HG02852 (cell line): Measurements from ENCODE around the gene PTDSS2.
A peak's percentile ranks its signal among the peaks of the same experiment; 100 is the strongest.
"Not testable (repeated sequence)": the region's sequence is repeated elsewhere in the genome, so short reads cannot be mapped to it uniquely, and the experiment has no call there.

Experiments used
- ATAC-seq: cut with Tn5 transposase; IDR thresholded peaks from one replicate; pipeline ENCODE4 v1.9.1; 2021; ENCODE audit warnings: mild to moderate bottlenecking, moderate library complexity; ENCODE audit not compliant: unreplicated experiment

The PTDSS2 gene

DNA sequence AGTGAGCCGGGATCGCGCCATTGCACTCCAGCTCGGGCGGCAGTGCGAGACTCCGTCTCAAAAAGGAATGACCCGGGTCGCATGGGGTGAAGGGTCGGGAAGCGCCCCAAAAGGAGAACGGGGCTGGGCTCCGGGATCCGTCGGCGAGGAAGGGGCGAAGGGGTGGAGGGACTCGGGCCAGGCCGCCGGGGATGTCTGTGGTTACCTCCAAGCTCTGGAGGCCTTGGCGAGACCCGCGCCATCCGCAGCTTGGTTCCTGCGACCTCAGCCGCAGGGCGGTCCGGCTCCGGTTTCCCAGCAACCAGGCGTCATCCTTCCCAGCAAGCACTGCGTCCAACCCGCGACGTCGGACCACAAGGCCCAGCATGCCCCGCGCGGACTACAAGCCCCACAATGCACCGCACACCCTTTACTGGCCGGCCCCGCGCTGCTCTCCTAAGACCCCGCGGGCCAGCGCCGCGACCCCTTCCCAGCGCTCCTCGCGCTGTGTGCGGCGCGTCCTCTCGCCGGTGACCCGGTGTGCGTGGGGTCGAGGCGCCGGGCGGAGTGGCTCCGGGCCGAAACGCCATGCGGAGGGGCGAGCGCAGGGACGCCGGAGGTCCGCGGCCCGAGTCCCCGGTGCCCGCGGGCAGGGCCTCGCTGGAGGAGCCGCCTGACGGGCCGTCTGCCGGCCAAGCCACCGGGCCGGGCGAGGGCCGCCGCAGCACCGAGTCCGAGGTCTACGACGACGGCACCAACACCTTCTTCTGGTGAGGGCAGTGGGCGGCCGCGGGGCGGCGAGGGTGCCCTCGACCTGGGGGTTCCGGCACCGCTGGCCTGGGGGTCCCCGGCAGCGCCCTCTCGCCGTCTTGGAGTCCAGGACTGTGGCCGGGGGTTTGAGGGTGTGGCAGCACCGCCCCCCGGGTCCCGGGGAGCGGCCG is at the start of gene PTDSS2:
PTDSS2 (plus strand) TSS at position 391 of the 920 bp plus-strand sequence; CDS start at position 568, 177 bp downstream.
- ATAC-seq = peak; percentile 81

DNA sequence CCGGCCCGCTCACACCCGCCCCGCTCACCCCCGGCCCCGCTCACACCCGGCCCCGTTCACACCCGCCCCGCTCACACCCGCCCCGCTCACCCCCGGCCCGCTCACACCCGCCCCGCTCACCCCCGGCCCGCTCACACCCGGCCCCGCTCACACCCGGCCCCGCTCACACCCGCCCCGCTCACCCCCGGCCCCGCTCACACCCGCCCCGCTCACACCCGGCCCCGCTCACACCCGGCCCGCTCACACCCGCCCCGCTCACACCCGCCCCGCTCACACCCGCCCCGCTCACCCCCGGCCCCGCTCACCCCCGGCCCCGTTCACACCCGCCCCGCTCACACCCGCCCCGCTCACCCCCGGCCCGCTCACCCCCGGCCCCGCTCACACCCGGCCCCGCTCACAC is 48.9 kb upstream of the PTDSS2 start:
- not testable (repeated sequence) for ATAC-seq

DNA sequence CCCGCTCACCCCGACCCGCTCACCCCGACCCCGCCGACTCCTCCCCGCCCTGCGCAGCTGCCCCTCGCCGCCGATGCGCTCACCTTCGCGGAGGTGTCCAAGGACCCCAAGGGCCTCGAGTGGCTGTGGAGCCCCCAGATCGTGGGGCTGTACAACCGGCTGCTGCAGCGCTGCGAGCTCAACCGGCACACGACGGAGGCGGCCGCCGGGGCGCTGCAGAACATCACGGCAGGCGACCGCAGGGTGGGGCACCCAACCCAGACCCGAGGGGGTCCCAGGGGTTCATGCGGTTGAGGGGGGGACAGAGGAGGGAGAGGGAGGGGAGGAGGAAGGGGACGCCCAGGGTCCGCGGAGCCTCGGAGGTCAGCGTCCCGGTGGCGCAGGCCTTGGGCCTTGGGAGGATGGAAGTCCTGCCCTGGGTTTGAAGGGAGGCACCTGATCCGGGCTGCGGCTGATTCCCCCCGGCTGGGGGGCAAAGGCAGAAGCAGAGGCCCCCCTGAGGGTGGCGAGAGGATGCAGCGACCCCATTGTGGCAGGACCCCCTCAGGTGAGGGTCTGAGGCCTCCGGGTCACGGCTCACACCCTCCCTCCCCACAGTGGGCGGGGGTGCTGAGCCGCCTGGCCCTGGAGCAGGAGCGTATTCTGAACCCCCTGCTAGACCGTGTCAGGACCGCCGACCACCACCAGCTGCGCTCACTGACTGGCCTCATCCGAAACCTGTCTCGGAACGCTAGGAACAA is 46.9 kb upstream of the PTDSS2 start:
- ATAC-seq = no peak

DNA sequence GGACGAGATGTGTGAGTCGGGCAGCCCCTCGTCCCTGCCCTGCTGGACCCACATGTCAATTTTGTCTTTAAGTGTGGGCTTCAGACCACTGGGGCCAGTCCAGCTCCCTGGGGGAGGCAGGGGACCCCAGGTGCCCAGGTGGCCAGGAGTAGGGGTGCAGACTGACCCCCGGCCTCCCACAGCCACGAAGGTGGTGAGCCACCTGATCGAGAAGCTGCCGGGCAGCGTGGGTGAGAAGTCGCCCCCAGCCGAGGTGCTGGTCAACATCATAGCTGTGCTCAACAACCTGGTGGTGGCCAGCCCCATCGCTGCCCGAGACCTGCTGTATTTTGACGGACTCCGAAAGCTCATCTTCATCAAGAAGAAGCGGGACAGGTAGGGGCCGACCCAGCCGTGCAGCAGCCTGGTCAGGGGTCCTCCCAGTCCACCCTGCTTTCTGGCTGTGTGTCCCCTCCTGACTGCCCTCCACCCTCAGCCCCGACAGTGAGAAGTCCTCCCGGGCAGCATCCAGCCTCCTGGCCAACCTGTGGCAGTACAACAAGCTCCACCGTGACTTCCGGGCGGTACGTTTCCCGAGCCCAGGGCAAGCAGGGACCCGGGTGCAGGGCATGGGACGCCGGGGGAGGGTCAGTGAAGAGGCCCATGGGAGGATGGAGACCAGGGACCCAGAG is 46.2 kb upstream of the PTDSS2 start:
- ATAC-seq = no peak

DNA sequence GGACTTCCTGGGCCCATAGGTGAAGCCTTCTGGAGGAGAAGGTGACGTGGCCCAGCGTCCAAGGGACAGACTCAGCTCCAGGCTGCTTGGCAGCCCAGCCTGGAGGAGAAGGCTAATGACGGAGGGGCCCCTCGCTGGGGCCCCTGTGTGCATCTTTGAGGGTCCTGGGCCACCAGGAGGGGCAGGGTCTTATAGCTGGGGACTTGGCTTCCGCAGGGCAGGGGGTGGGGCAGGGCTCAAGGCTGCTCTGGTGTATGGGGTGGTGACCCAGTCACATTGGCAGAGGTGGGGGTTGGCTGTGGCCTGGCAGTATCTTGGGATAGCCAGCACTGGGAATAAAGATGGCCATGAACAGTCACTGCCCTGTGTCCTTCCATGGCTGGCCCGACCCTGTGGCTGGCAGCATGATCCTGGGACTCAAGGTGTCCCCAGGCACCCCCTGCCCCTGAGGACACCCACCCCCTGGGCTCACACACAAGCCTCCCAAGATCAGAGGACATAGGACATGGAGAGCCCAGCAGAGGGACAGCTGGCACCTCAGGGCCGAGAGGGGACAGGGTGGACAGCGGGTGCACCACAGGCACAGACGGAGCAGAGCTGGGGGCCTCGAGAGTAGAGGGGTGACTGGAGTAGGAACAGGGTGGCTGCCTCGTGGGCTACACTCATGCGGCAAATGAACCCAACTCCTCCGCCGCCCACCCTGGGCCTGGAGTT is 45.4 kb upstream of the PTDSS2 start:
- ATAC-seq = no peak

DNA sequence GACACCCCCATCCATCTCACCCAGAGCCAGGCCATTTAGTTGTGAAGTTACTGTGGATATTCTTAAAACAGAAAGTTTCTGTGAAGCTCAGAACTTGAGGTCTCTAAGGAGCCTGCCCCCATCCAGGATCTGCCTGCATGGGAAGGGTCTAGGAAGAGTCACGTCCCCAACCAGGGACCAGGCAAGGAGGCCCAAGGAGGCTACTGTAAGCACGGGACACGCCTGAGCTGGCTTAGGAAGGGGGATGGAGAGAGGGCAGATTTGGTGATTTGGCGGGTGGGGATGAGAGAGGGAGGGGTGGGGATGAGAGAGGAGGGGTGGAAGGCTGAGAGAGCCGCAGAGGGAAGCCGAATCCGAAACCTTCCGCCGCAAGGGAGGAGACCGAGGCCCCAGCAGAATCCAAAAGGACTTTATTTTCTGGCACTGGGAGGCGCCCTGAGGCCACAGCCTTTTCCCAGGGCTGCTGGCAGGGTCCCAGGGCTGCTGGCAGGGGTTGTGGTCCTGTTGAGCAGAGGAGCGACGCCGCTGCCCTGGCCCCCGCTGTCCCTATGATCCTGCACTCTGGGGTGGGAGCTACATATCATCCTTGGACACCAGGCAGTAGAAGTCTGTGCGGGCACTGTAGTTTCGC is 44.6 kb upstream of the PTDSS2 start:
- ATAC-seq = no peak

DNA sequence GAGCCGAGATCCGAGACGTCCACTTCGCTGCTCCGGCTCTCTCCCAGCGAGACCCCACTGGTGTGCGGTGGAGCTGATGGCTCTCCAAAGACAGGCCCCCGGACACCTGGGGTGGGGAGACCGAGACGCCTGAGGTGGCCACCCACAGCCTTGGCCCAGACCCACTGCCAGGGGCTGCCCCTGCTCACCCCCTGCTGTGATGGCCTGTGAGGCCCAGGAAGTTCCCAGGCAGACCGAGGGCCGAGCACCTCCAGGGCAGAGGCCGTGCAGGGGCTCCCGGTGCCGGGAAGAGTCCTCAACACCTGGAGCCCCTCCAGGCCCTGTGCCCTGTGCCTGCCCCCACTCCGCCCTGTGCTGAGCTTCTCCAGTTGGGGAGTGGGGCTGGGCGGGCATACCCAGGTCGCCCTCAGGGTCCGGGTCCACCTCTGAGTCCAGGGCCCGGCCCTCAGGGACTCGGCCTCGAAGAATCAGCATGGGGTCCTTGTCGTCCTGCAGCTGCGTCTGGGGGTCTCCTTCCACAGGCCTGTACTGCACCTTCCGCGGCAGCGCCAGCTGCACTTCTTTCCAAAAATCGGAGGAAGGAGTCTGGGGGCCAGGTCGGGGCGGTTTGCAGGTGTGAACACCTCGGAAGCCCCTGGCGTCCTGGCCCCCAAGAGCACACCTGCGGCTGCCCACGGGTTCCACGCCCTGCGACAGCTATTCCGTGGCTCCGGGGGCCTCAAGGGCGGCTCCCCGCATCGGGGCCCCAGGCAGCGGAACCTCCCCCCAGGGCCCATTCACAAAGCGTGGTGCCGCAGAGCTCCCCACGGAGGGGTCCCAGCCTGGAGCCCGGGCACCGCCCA is 43.9 kb upstream of the PTDSS2 start:
- ATAC-seq = no peak

DNA sequence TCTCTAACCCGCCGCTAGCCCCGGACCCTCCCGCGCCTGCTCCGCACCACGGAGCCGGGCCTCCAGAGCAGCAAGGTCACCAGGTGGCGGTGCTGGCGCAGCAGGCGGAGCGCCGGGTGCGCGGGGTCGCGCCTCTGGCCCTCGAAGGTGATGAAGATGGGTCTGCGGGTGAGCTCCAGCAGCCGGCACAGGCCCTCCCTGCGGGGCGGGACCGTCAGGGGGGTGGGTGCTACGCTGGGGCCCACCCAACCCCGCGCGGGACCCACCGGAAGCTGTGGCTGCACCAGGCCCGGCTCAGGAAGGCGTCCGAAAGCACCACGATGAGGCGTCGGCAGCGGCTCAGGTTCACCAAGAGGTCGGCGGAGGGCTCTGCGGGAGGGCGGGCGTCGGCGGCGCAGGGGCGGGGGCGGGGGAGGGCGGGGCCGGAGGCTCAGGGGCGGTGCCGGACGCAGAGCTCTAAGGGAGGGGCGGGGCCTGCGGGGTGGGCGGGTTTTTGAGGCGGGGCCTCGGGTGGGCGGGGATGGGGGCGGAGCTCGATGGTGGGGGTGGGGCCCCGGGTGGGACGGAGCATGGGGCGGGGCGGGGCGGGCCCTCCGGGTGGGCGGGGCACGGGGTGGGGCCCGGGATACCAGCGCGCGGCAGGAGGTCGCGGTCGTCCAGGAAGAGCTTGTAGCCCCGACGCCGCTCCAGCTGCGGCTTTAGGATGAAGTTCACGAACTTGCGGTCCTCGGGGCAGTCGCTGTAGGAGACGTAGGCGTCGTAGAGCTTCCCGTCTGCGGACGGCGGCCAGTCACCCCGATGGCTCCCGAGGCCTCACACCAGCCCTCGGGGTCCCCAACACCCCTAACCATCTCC is 43.1 kb upstream of the PTDSS2 start:
- ATAC-seq = peak; percentile 70

DNA sequence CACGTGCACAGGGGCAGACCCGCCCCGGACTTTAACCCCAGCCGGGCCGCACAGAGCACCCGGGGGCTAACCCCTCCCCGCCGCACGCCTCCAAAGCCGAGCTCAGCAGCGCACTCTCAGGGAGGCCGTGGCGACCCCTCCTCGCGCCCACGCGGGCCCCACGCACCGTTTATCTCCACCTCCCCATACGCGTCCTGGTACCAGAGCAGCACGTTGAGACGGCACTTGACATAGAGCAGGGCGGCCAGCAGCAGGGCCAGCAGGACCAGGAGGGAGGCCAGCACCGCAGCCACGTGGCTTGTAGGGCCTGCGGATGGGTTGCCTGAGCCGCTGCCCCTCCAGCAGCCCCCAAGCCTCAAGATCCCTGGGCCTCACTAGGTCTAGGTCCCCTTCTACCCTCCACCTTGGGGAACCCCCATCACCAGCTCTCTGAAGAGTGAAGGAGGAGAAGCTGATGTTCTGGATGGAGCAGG is 42.4 kb upstream of the PTDSS2 start:
- ATAC-seq = no peak

DNA sequence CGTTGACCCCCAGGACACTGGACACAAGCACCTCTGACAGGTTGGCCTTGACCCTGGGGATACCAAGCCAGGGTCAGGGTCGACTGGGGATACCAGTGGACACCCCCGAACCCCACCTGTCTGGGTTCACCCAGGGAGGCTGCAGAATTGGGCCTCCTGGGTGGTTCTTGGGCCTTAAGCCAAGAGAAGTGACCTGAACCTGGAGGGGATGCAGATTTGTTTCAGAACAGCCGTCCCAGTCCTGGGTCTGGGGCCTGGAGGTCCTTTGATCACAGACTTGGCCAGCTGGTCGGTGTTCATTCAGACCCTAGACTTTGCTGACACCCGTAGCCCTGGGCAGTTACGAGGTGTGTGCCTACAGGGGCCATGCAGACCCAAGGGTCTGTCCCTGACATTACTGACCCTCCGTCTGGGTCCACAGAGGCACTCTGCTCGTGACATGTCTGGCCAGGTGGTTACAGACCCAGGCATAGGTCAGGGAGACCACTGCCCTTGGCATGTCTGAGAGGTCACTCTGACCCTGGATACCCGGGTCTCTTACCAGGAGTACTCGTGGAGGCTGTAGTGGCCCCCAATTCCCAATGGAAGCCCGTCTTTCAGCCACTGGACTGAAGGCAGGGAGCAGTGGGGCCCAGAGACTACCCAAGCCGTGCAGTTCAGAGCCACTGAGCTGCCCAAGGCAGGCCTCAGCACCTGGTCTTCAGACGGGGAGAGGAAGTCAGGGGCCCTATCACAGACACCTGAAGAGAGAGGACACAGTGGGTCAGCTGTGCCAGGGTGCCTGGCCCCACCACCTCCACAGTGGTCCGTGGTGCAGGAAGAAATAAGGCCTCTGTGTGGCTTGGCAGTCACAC is 41.7 kb upstream of the PTDSS2 start:
- ATAC-seq = no peak

DNA sequence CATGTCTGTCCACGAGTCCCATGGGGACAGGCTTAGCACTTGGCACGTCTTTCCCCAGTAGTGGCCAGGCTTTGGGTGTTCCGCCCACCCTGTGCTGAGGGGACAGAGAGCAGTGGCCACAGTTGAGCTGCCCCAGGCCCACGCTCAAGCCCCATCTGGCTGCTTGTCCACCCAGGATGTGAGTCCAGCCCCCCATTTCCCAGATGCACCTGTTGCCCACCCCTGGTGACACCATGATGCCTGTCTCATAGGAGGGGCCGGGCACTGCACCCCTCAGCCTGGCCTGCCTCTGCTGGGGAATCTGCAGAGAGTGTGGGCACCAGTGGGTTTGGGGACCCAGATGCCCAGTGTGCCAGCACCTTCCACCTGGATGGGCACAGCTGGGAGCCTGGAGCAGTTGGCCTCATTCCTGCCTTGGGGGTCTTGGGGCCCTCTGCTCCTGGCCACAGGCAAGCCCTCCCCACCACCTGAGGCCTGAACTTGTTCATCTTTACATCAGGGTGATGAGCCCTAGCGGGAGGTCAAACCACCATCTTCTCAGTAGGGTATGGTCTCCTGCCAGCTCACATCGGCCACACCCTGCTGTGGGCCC is 41.0 kb upstream of the PTDSS2 start:
- ATAC-seq = no peak

DNA sequence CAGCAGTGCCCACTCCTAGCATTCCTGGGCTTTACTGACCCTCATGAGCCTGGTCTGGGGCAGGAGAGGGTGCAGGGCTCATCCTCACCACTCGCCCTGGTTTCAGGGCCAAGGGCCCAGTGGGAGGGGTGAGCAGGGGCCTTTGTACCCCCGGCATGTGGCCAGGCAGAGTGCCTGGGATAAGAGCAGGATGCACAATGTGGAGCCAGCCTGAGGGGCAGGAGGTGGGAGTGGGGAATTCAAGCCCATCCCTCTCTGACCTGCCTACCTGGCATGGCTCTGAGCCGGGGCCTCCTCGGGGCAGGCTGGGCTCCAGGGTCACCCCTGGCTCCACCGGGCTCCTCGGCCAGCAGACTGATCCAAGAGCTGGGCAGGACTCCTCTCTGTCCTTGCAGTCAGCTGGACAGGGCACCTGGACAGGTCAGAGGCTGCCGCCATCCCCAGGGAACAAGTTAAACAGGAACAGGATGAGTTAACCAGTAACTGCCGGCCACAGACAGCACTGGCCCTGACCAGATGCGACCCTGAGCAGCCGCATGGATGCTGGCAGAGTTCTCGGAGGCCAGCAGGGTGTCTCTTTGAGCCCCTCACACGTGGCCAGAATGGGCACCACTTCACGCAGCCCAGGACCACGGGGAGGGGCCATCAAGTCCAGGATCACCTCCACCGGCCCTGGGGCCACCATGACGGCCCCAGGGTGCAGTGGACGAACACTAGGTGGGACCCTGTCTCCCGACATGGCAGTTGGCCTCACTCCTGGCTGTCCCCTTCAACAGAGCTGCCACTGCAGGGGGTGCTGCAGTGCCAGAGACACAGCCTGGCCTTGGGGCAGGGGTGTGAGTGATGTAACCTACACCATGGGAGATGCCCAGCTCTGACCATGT is 40.2 kb upstream of the PTDSS2 start:
- no peak for ATAC-seq

DNA sequence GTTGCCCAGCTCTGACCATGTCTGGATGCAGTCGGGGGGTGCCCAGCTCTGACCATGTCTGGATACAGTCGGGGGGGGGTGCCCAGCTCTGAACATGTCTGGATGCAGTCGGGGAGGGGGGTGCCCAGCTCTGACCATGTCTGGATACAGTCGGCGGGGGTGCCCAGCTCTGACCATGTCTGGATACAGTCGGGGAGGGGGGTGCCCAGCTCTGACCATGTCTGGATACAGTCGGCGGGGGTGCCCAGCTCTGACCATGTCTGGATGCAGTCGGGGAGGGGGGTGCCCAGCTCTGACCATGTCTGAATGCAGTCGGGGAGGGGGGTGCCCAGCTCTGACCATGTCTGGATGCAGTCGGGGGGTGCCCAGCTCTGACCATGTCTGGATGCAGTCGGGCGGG is 39.4 kb upstream of the PTDSS2 start:
- not testable (repeated sequence) for ATAC-seq

DNA sequence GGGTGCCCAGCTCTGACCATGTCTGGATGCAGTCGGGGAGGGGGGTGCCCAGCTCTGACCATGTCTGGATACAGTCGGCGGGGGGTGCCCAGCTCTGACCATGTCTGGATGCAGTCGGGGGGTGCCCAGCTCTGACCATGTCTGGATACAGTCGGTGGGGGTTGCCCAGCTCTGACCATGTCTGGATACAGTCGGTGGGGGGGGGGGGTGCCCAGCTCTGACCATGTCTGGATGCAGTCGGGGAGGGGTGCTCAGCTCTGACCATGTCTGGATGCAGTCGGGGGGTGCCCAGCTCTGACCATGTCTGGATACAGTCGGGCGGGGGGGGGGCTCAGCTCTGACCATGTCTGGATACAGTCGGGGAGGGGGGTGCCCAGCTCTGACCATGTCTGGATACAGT is 38.6 kb upstream of the PTDSS2 start:
- not testable (repeated sequence) for ATAC-seq

DNA sequence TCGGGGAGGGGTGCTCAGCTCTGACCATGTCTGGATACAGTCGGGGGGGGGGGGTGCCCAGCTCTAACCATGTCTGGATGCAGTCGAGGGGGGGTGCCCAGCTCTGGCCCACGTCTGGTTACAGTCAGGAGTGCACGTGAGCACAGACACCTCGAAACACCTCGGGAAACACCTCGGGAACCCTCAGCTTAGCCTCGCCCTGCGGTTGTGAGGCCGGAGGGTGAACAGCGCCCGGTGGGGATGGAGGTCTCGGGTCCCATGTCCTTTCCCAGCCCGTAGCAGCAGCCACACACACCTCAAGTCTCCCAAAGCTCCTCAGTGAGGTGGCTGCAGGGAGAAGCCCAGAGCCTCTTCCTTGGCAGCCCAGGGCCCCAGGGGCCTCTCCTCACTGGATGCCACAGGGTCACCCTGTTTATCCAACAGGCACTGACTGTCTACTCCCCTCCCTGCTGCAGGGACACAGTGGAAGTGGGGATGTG is 37.4 kb upstream of the PTDSS2 start:
- no peak for ATAC-seq
